ENCODE results near the gene RXRB.

Gene RXRB

DNA sequence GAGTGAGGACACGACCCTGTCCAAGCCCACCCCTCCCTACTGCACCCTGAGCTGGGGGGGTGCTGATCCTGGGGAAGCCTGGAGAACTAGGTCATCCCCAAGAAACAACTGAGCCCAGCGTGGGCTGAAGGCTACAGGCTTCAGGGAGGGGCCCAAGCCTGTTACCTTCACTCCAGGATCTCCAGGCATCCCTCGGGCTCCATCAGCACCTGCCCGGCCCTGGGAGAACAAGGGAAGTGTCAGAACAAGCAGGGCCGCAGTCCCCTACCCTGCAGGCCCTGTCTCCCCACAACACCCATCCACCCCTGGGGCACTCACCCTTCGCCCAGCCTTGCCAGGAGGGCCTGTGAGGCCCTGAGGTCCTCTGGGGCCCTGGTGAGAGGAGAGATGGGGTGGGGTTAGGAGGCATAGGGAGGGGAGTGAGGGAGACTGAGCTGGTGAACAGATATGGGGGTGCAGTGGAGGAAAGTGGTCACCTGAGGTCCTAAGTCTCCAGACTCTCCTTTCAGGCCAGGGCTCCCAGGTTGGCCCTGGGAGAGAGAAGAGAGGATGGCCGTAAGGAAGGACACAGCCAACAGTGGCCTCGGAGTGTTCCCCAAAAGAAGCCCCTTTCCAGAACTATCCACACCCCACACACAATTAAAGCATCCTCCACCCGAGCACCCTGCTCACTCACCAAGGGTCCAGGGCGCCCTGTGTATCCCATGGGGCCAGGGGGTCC, 21.6 kb downstream of the RXRB start:
- TF ChIP-seq ZFX (IDR thresholded peaks at IDR 0.05), result no peak
- TF ChIP-seq, protein P1, sequence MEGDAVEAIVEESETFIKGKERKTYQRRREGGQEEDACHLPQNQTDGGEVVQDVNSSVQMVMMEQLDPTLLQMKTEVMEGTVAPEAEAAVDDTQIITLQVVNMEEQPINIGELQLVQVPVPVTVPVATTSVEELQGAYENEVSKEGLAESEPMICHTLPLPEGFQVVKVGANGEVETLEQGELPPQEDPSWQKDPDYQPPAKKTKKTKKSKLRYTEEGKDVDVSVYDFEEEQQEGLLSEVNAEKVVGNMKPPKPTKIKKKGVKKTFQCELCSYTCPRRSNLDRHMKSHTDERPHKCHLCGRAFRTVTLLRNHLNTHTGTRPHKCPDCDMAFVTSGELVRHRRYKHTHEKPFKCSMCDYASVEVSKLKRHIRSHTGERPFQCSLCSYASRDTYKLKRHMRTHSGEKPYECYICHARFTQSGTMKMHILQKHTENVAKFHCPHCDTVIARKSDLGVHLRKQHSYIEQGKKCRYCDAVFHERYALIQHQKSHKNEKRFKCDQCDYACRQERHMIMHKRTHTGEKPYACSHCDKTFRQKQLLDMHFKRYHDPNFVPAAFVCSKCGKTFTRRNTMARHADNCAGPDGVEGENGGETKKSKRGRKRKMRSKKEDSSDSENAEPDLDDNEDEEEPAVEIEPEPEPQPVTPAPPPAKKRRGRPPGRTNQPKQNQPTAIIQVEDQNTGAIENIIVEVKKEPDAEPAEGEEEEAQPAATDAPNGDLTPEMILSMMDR (conservative IDR thresholded peaks at IDR 0.05), result no peak
- no peak overlapping the region for H3K27ac ChIP-seq

DNA sequence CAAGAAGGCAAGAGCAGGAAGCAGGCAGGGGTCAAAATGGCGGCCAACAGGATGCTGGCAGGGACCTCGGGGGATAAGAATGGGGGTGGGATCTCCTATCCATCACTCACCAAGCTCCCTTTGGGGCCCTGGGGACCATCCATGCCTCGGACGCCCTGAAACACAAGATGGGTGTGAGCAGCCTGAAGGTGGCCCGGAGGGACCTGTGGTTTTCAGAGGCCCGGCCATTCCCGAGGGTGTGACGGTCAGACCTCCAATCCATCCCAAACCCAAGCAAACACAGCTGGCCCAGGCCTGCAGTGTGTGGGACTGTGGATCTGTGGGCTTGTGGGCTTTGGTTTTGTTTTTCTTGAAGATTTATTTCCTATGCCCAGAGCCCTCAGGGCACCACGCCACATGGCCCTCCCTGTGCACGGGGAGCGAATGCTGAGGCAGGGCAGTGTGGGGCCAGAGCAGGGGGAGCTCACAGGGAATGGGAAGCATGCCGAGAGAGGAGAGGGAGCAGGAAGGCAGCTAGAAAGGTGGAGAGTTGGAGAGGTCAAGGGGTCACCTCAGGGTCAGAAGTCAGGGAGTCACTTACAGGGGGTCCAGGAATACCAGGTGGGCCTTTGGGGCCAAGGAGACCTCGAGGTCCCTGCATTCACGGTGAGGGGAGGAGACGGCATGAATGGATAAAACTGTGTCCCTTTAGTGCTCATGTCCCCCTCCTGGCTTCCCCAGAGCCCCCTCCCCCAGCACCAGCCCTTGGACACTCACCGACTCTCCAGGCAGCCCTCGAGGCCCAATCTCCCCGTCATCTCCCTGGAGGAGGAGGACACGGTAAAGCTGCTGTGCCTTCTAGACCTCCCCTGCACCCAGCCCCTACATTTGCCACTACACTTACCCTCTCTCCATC, 22.7 kb downstream of the RXRB start:
- no peak overlapping the region for H3K27ac ChIP-seq
- TF ChIP-seq, protein P1 (conservative IDR thresholded peaks at IDR 0.05), result no peak
- TF ChIP-seq ZFX (IDR thresholded peaks at IDR 0.05), result no peak

DNA sequence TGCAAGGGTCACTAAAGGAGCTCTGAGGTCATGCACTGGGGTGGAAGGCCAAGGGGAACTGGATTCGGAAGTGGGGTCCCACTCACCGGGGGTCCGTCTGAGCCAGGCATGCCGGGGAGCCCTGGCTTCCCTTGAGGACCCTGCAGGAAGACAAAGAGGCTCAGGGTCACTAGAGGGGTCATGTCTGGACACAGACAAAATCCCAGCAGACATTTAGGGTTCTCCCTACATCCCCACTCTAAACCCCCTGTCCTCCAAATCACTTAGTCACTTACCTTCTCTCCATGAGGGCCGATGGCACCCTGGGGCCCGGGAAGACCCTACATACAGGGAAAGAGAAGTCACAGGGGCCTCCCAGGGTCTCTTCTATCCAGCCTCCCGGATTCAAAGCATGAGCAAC, 23.6 kb downstream of the RXRB start:
- H3K27ac ChIP-seq, result no peak overlapping the region
- TF ChIP-seq, protein P1 (conservative IDR thresholded peaks at IDR 0.05), result no peak
- no peak for TF ChIP-seq ZFX (IDR thresholded peaks at IDR 0.05)

DNA sequence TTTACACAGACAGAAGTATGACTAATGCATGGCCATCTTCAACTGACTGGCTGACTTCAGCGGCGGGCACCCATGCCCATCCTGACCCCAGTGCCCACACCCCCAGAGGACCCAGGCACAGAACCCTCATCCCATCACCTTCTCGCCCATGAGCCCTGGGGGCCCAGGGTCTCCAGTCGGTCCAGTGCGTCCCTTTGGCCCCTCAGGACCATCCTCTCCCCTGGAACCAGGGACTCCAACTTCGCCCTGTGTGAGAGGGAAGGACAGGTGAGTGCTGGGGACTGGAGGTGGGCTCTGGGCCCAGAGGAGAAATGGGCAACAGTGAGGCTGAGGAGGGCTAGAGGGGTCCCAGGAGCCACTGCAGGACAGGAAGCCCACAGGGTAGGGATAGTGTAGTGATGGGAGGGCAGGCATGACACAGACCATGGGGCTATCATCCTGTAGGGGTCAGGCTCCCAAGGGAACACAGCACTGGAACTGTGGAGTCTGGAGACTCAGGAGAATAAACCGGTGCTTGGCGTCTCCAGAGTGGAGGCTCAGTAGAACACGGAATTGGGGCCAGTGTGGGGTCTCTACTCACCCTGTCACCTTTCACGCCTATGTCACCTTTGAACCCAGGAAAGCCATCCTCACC, 24.9 kb downstream of the RXRB start:
- TF ChIP-seq, protein P1 (conservative IDR thresholded peaks at IDR 0.05), result no peak
- TF ChIP-seq ZFX (IDR thresholded peaks at IDR 0.05), result no peak
- H3K27ac ChIP-seq, result no peak overlapping the region

DNA sequence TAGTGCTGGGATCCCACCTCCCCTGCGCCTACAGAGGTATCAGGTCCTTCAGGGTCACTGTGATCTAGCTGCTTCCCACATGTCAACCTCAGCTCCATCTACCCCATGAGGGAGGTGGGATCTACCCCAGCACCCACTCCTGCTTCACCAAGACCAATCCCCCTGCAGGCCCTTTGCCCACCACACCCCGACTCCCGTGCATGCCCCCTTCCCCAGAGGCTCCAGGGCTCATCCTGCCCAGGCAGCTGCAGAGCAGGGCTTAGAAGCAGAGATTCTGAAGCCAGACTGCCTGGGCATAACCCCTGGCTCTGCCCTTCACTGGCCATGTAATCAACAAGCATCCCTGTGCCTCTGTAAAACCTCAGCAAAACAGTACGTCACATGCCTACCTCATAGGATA, 25.7 kb downstream of the RXRB start:
- no peak for TF ChIP-seq ZFX (IDR thresholded peaks at IDR 0.05)
- TF ChIP-seq, protein P1 (conservative IDR thresholded peaks at IDR 0.05), result no peak

DNA sequence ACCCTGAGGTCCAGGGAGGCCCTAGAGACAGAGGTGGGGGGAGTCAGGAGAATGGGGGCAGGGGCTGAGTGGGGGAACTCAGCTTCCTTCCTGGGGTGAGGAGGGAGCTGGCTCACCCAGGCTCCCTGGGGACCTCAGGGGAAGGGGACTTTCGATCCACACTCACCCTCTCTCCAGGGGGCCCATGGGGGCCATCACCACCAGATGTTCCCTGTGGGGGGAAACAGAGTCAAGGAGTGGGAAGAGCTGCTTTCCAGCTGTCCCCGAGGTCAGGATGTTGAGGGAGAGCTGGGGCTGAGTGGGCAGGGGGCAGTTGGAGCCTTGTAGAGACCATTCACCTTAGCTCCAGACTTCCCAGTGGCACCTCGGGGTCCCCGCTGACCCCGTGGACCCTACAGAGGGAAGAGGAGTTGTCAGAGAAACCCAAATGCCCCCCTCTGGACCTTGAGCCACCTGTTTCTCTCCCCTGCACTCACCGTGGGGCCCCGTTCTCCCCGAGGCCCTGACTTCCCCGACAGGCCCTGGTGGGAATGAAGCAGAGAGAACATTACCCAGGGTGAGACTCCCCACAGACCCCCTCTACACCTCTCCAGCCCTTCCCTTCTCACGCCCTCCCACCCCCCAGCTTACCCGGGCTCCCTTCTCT, 26.8 kb downstream of the RXRB start:
- TF ChIP-seq, protein P1 (conservative IDR thresholded peaks at IDR 0.05), result no peak
- TF ChIP-seq ZFX (IDR thresholded peaks at IDR 0.05), result no peak
- no peak overlapping the region for H3K27ac ChIP-seq

More for the DNA sequence above, 25.7 kb downstream of the RXRB start:
- H3K27ac ChIP-seq, result no peak overlapping the region
